ENCODE measurements around the gene DNAJC18. TPM values are rescaled to one million over a fixed set of nuclear protein-coding genes. Genes with fewer than 3 reads are reported as not detected.

The DNAJC18 gene
- total RNA-seq, 4 donors from 2014 or later: 9.2 to 11.4 (median 10.7) TPM

DNA sequence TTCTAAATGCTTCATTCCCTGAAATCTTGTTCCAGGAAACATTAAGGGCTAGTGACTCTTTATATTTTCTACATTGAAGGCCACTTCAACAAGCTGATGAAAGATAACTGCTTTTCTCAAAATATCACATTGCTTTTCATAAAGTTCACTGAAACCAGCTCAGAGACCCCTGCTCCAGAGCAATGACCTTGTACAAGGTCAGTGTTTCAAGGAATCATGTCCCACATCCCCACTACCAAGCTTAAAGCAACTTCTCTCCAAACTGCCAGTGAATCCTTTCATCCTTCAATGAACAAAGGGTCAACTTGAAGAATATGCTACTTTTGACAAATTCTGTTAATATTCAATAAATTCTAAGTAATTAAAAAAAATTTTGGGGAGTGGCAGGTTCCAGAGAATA, 23.5 kb downstream of the DNAJC18 start:
- TF ChIP-seq POLR2A (IDR thresholded peaks at IDR 0.05) (no peak), EP300 (IDR thresholded peaks at IDR 0.05) (no peak)
- TF ChIP-seq, protein P1, sequence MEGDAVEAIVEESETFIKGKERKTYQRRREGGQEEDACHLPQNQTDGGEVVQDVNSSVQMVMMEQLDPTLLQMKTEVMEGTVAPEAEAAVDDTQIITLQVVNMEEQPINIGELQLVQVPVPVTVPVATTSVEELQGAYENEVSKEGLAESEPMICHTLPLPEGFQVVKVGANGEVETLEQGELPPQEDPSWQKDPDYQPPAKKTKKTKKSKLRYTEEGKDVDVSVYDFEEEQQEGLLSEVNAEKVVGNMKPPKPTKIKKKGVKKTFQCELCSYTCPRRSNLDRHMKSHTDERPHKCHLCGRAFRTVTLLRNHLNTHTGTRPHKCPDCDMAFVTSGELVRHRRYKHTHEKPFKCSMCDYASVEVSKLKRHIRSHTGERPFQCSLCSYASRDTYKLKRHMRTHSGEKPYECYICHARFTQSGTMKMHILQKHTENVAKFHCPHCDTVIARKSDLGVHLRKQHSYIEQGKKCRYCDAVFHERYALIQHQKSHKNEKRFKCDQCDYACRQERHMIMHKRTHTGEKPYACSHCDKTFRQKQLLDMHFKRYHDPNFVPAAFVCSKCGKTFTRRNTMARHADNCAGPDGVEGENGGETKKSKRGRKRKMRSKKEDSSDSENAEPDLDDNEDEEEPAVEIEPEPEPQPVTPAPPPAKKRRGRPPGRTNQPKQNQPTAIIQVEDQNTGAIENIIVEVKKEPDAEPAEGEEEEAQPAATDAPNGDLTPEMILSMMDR (IDR thresholded peaks at IDR 0.05): no peak
- no peaks in the 10 kb centered on the region for H3K9me3 ChIP-seq

DNA sequence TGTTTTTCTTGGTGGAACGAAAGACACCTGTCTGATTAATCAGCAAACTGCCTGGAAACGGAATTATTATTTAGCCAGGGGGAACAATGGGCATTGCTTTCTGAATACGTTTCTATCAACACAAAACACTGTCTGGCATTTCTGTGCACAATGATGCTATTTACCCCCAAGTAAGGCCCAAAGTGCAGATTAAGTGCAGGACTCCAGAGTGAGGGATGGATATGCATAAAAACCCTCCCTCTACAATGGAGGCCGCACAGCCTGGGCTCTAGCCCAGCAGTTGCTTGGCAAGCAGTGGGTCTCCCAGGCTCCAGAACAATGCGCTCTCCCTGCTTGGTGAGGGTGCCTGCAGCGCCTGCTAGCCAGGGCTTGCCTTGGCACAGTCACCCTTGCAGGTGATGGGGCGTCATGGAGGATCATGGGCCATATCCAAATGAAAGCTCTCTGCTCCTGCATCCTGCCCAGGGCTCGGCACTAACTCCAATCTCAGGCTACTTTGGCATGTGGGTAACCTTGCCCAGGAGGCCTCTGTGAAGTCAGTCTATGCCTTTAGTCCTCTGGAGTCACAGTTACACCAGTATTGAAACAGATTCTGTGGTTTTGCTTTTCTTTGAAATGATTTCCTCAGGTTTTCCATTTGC, 24.0 kb downstream of the DNAJC18 start:
- 32 to 45% methylated on average over 6 to 8 of the region's 8 CpGs for WGBS, 2 donors
- Histone ChIP-seq H3K27ac (peak overlapping the region in 3 of 4 donors; percentile 15 to 83 (median 81)), H3K9me3 (no peaks in the 10 kb centered on the region), H3K27me3 (no peaks in the 10 kb centered on the region), H3K4me1 (peaks cover 0 to 44% (median 12%) of the 10 kb centered on the region in 4 donors), H3K36me3 (peaks cover 0 to 56% (median 0%) of the 10 kb centered on the region in 3 donors), H3K4me3 (no peak overlapping the region)
- no peak for DNase-seq (ENCODE audit: low spot score in 2 of 2)
- TF ChIP-seq, protein P1 (IDR thresholded peaks at IDR 0.05): no peak
- no peak for TF ChIP-seq POLR2A (IDR thresholded peaks at IDR 0.05)
- no peak for TF ChIP-seq EP300 (IDR thresholded peaks at IDR 0.05)

More for the DNA sequence above, 23.5 kb downstream of the DNAJC18 start:
- no peaks in the 10 kb centered on the region for H3K27me3 ChIP-seq
- no peak overlapping the region for H3K4me3 ChIP-seq
- peaks cover 0 to 60% (median 0%) of the 10 kb centered on the region in 3 donors for H3K36me3 ChIP-seq
- DNase-seq (ENCODE audit: low spot score in 2 of 2): no peak
- H3K4me1 ChIP-seq: peaks cover 0 to 44% (median 12%) of the 10 kb centered on the region in 4 donors
- H3K27ac ChIP-seq: peak overlapping the region in 3 of 4 donors; percentile 15 to 83 (median 81)

DNA sequence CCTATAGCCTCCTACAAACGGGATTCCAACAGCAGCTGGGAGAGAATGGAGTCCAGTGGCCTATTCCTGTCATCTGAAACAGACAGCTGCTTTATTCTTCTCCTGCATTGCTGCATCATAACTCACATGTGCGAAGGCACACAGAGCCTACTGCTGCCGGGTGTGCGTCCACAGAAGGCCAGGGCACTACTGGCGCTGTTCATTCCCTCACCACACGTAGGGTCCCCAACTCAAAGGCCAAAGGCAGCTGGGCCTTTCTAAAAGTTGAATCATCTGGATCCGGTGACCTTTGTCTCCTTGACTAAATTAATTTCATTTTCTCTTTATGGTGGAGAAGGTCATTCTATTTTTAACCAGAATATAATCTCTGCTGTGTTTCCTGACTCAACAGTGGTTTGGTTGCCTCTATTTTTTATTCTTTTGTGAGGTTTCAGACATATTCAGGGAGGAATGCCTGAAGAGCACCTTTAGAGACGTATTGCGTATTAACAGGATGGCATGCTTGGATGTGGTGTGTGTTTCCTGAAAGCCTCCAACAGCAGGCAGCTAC, 24.7 kb downstream of the DNAJC18 start:
- peaks cover 0 to 44% (median 12%) of the 10 kb centered on the region in 4 donors for H3K4me1 ChIP-seq
- no peak overlapping the region for H3K4me3 ChIP-seq
- 40 to 59% methylated on average over 9 of the region's 9 CpGs for WGBS, 2 donors
- no peaks in the 10 kb centered on the region for H3K9me3 ChIP-seq
- no peak for DNase-seq (ENCODE audit: low spot score in 2 of 2)
- peaks cover 0 to 51% (median 0%) of the 10 kb centered on the region in 3 donors for H3K36me3 ChIP-seq
- no peaks in the 10 kb centered on the region for H3K27me3 ChIP-seq
- H3K27ac ChIP-seq: peak overlapping the region; percentile 8 to 83 (median 60)
- TF ChIP-seq EP300 (IDR thresholded peaks at IDR 0.05): peak in 1 of 2 donors; percentile 24
- TF ChIP-seq, protein P1 (IDR thresholded peaks at IDR 0.05): no peak
- TF ChIP-seq POLR2A (IDR thresholded peaks at IDR 0.05): no peak

DNA sequence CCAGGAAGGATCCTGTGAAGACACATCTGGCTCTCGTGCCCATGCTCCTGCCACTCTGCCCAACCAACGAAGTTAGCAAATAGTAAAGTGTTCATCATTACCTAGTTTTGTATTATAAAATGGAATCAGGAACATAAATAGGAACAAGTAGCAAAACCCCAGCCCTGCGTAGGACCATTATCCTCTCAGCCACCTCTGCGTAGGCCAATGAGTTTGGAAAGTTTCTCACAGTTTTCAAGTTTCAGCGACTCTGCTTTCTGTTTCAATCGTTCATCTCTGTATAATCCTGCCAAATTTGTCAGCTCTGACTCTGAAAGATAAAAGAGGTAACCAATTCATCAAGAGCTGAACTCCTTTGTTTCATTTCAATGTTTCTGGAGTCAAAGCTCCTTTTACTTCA, 25.4 kb downstream of the DNAJC18 start:
- Histone ChIP-seq H3K36me3 (peaks cover 0 to 44% (median 0%) of the 10 kb centered on the region in 3 donors), H3K27ac (peak overlapping the region in 3 of 4 donors; percentile 40 to 83 (median 81)), H3K9me3 (no peaks in the 10 kb centered on the region), H3K27me3 (no peaks in the 10 kb centered on the region), H3K4me3 (no peak overlapping the region), H3K4me1 (peaks cover 0 to 44% (median 12%) of the 10 kb centered on the region in 4 donors)
- WGBS, 2 donors: 88 to 90% methylated on average over 6 of the region's 6 CpGs
- DNase-seq (ENCODE audit: low spot score in 2 of 2): no peak
- TF ChIP-seq EP300 (IDR thresholded peaks at IDR 0.05) (no peak), POLR2A (IDR thresholded peaks at IDR 0.05) (no peak)
- TF ChIP-seq, protein P1 (IDR thresholded peaks at IDR 0.05): no peak

DNA sequence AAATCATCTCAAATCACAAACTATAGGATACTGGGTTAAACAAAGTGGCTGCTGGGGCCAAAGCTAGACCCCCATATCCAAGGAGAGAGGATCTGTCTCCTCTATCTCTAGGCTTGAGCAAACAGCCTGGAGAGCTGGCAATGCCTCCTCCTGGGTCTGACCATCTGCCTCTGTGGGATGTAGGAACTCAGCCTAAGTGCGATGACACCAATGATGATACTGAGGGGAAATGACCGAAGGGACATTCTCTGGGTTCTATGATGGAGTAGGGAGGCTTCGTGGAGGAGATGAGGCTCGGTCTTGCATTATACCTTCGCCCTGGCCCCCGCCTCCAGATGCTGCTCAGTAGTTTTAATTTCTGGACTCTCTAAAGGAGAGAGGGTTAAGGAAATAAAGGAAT, 26.2 kb downstream of the DNAJC18 start:
- WGBS, 2 donors: 95 to 97% methylated on average over 6 of the region's 6 CpGs

More for the DNA sequence above, 26.2 kb downstream of the DNAJC18 start:
- no peak for TF ChIP-seq EP300 (IDR thresholded peaks at IDR 0.05)
- TF ChIP-seq, protein P1 (IDR thresholded peaks at IDR 0.05): no peak
- no peak for TF ChIP-seq POLR2A (IDR thresholded peaks at IDR 0.05)
- H3K9me3 ChIP-seq: no peaks in the 10 kb centered on the region
- H3K4me1 ChIP-seq: peaks cover 0 to 36% (median 12%) of the 10 kb centered on the region in 4 donors
- DNase-seq (ENCODE audit: low spot score in 2 of 2): no peak
- no peaks in the 10 kb centered on the region for H3K27me3 ChIP-seq
- H3K36me3 ChIP-seq: peaks cover 0 to 36% (median 0%) of the 10 kb centered on the region in 3 donors
- H3K27ac ChIP-seq: peak overlapping the region in 2 of 4 donors; percentile 81 to 83
- no peak overlapping the region for H3K4me3 ChIP-seq

Data from tibial nerve (tissue), 4 donors.